ENCODE data around the gene CSPG5. TPM values are rescaled to one million over a fixed set of nuclear protein-coding genes. Genes with fewer than 3 reads are reported as not detected.

Gene CSPG5
- total RNA-seq, 2 donors from 2014 or later: 0.14 to 1.2 TPM

- H3K4me3 ChIP-seq: no peak overlapping the region
- H3K4me1 ChIP-seq (replicated peaks): no peaks in the 10 kb centered on the region
- no peak overlapping the region for H3K27ac ChIP-seq
- H3K27me3 ChIP-seq (replicated peaks; ENCODE audit: insufficient read depth): no peaks in the 10 kb centered on the region
- no peaks in the 10 kb centered on the region for H3K36me3 ChIP-seq
- no peaks in the 10 kb centered on the region for H3K9me3 ChIP-seq
- no peak for DNase-seq (ENCODE audit: low spot score)
- intact Hi-C loops (cut with DNase I): no loop called here
- 86% methylated on average over 4 of the region's 4 CpGs for WGBS
- no peak for TF ChIP-seq POLR2AphosphoS5 (IDR thresholded peaks at IDR 0.05)
- no peak for TF ChIP-seq POLR2A (IDR thresholded peaks at IDR 0.05)
- TF ChIP-seq CTCF (IDR thresholded peaks at IDR 0.05): no peak
Observed at GRCh38 chr3:47588587-47588986, 9.9 kb upstream of the CSPG5 start.

- Histone ChIP-seq H3K27me3 (replicated peaks; ENCODE audit: insufficient read depth) (no peaks in the 10 kb centered on the region), H3K4me1 (replicated peaks) (no peaks in the 10 kb centered on the region), H3K27ac (no peak overlapping the region), H3K9me3 (no peaks in the 10 kb centered on the region), H3K4me3 (no peak overlapping the region), H3K36me3 (no peaks in the 10 kb centered on the region)
- 90% methylated on average over 7 of the region's 7 CpGs for WGBS
- DNase-seq (ENCODE audit: low spot score): no peak
- TF ChIP-seq POLR2AphosphoS5 (IDR thresholded peaks at IDR 0.05) (no peak), POLR2A (IDR thresholded peaks at IDR 0.05) (no peak)
- intact Hi-C loops (cut with DNase I): no loop called here
Observed at GRCh38 chr3:47588053-47588452, 9.4 kb upstream of the CSPG5 start.

- no peak for DNase-seq (ENCODE audit: low spot score)
- no peaks in the 10 kb centered on the region for H3K36me3 ChIP-seq
Observed at GRCh38 chr3:47586746-47587145, 8.1 kb upstream of the CSPG5 start.

GRCh38 chr3:47583320-47584075, 4.8 kb upstream of the CSPG5 start:
- TF ChIP-seq CTCF (IDR thresholded peaks at IDR 0.05) (no peak), POLR2A (IDR thresholded peaks at IDR 0.05) (no peak), POLR2AphosphoS5 (IDR thresholded peaks at IDR 0.05) (no peak)
- Histone ChIP-seq H3K9me3 (no peaks in the 10 kb centered on the region), H3K36me3 (no peaks in the 10 kb centered on the region), H3K27ac (no peak overlapping the region), H3K4me1 (replicated peaks) (no peaks in the 10 kb centered on the region), H3K27me3 (replicated peaks; ENCODE audit: insufficient read depth) (no peaks in the 10 kb centered on the region), H3K4me3 (no peak overlapping the region)
- DNase-seq (ENCODE audit: low spot score): no peak
- intact Hi-C loops (cut with DNase I): no loop called here
- WGBS: 81% methylated on average over 3 of the region's 3 CpGs

More at GRCh38 chr3:47586746-47587145, 8.1 kb upstream of the CSPG5 start:
- H3K27ac ChIP-seq: no peak overlapping the region
- H3K27me3 ChIP-seq (replicated peaks; ENCODE audit: insufficient read depth): no peaks in the 10 kb centered on the region
- 91% methylated on average over 6 of the region's 6 CpGs for WGBS
- no peak overlapping the region for H3K4me3 ChIP-seq
- TF ChIP-seq CTCF (IDR thresholded peaks at IDR 0.05) (no peak), POLR2AphosphoS5 (IDR thresholded peaks at IDR 0.05) (no peak)
- intact Hi-C loops (cut with DNase I): no loop called here
- H3K4me1 ChIP-seq (replicated peaks): no peaks in the 10 kb centered on the region
- no peaks in the 10 kb centered on the region for H3K9me3 ChIP-seq

GRCh38 chr3:47581835-47582234, 3.2 kb upstream of the CSPG5 start:
- H3K4me3 ChIP-seq: no peak overlapping the region
- no peak for DNase-seq (ENCODE audit: low spot score)
- H3K4me1 ChIP-seq (replicated peaks): no peaks in the 10 kb centered on the region
- H3K27ac ChIP-seq: no peak overlapping the region
- TF ChIP-seq CTCF (IDR thresholded peaks at IDR 0.05): no peak
- no peak for TF ChIP-seq POLR2A (IDR thresholded peaks at IDR 0.05)
- TF ChIP-seq POLR2AphosphoS5 (IDR thresholded peaks at IDR 0.05): no peak
- WGBS: 82% methylated on average over 4 of the region's 4 CpGs
- no peaks in the 10 kb centered on the region for H3K36me3 ChIP-seq
- intact Hi-C loops (cut with DNase I): no loop called here
- no peaks in the 10 kb centered on the region for H3K9me3 ChIP-seq
- no peaks in the 10 kb centered on the region for H3K27me3 ChIP-seq (replicated peaks; ENCODE audit: insufficient read depth)

Measured in prostate gland (tissue), 2 donors.